ENCODE data around the gene MVD. TPM values are rescaled to one million over a fixed set of nuclear protein-coding genes. Genes with fewer than 3 reads are reported as not detected.
A peak's percentile ranks its signal among the peaks of the same experiment; 100 is the strongest.

MVD gene, protein sequence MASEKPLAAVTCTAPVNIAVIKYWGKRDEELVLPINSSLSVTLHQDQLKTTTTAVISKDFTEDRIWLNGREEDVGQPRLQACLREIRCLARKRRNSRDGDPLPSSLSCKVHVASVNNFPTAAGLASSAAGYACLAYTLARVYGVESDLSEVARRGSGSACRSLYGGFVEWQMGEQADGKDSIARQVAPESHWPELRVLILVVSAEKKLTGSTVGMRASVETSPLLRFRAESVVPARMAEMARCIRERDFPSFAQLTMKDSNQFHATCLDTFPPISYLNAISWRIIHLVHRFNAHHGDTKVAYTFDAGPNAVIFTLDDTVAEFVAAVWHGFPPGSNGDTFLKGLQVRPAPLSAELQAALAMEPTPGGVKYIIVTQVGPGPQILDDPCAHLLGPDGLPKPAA
- total RNA-seq (2013; cell fraction: nucleolus; rRNA removed), result 81.8 and 88.4 TPM in 2 replicates
- total RNA-seq (2014; rRNA removed) (101 and 104 TPM in 2 replicates), total RNA-seq (2014; rRNA removed; fragmentation: Illumina TruSeq; extraction: Trizol) (45.0 and 50.0 TPM in 2 replicates), total RNA-seq (2021) (132 and 147 TPM in 2 replicates), polyA plus RNA-seq (2011; rRNA removed) (15.5 and 41.4 TPM in 2 replicates), polyA plus RNA-seq (2014; fragmentation: Illumina TruSeq; extraction: Trizol) (8.4 and 28.9 TPM in 2 replicates), polyA plus RNA-seq (2014; fragmentation: Nextera tagmentation; extraction: Ambion mirVana) (1 to 10 TPM; 5.0 to 6.8 TPM), polyA plus RNA-seq (2014; rRNA removed) (80.1 and 95.9 TPM in 2 replicates), polyA plus RNA-seq (2016; fragmentation: Nextera tagmentation; extraction: Ambion mirVana) (10 to 100 TPM; 80.5 to 85.4 TPM), polyA minus RNA-seq (2011; rRNA and poly(A)+ RNA removed) (18.5 and 44.7 TPM in 2 replicates), Bru-seq, nascent RNA (percentile 79 among the genes with signal in this experiment), BruChase-seq, experiment 1, labeled RNA remaining after a 6-hour chase (percentile 90 among the genes with signal in this experiment), BruChase-seq, experiment 2, labeled RNA remaining after a 2-hour chase (percentile 86 among the genes with signal in this experiment)
- 21.0 TPM for polyA plus RNA-seq (2011; ENCODE audit: low read depth)
- polyA plus RNA-seq (2011; cell fraction: cytosol; rRNA removed), result 53.9 and 79.5 TPM in 2 replicates
- polyA plus RNA-seq (2011; cell fraction: nucleus; rRNA removed), result 293 and 318 TPM in 2 replicates
- polyA plus RNA-seq (2012), result 91.8 and 107 TPM in 2 replicates
- polyA minus RNA-seq (2011; cell fraction: cytosol; rRNA and poly(A)+ RNA removed), result 25.0 and 33.1 TPM in 2 replicates
- 39.9 and 52.2 TPM in 2 replicates for polyA minus RNA-seq (2011; cell fraction: nucleus; rRNA and poly(A)+ RNA removed)
- long read RNA-seq, experiment 1, transcript MVD-201 (10 exons, 1,823 nt), result major isoform, 58 of 72 reads
- long read RNA-seq, experiment 1, partial matches to known transcripts, result 3 of 72 reads
- long read RNA-seq, experiment 1, other reads (novel, unspliced or antisense), result 11 of 72 reads
- long read RNA-seq, experiment 2, transcript MVD-201 (10 exons, 1,823 nt), result major isoform, 24 of 31 reads
- long read RNA-seq, experiment 2, partial matches to known transcripts, result 2 of 31 reads
- long read RNA-seq, experiment 2, other reads (novel, unspliced or antisense), result 4 of 31 reads

DNA sequence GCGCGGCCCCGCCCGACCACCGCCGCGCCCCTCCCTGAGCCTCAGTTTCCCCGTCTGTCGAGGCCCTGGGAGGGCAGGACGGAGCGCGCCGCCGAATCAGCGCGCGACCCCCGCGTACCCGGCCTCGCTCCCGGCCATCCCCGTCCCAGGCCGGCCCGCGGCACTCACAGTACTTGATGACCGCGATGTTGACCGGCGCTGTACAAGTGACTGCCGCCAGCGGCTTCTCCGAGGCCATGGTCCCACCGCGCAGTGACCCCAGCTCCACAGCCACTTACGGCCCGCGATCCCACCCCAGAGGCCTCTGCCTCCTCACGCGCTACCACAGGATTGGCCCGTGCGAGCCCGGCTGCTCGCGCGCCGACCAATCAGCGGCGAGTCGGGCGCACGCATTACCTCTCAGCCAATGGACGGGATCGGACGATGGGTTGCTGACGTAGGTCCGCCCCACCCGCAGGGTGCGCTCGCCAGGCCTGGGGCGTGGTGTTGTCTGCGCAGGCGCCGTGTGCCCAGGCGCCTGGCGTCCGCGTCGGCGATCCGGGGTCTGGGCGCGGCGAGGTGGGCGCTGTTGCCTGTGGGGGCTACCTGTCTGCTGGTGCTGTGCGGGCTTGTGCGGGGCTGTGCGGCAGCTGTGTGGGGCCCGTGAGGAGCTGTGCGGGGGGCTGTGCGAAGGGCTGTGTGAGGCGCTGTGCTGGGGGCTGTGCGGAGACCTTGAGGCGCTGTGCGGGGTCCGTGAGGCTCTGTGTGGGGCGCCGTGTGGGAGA, at the start of gene MVD:
Gene MVD, minus strand, starts transcription at position 249 of the 764 bp plus-strand sequence. Its CDS starts 11 bp downstream, at position 238.
- intact Hi-C loops (cut with micrococcal nuclease; ENCODE audit: unreplicated experiment), result loop anchor here (1.0 kb wide), 2 partner anchors 12 to 18 kb away; partner anchors contain the start of gene CYBA
- H3K4me3 ChIP-seq, result peak within 1 kb of the TSS; percentile 98
- H2AFZ ChIP-seq (ENCODE audit: control insufficient read depth, low read depth, low read length), result peak within 1 kb of the TSS; percentile 80
- ATAC-seq (peak; percentile 98), FAIRE-seq (peak; percentile 100), DNase-seq (ENCODE audit: low read depth, low spot score) (peak; percentile 96)
- peaks cover 44% of the 10 kb centered on the region for H3K79me2 ChIP-seq (ENCODE audit: control insufficient read depth, insufficient read depth, low read length)
- peak within 1 kb of the TSS; percentile 83 for H3K27ac ChIP-seq (ENCODE audit: control insufficient read depth, insufficient read depth)
- no TSS peak for BruUV-seq (replicated peaks)
- 2% methylated on average over 75 of the region's 88 CpGs for WGBS (ENCODE audit: insufficient coverage, insufficient replicate concordance, low lambda C conversion rate, missing lambda C conversion rate)
- ChIA-PET SMC1A (ENCODE audit: uncharacterized antibody, unreplicated experiment) (interaction anchor here (1.5 kb wide), 1 partner anchor 19 kb away, joined by 5 read pairs; no protein-coding TSS in a partner anchor), RAD21 (ENCODE audit: unreplicated experiment) (interaction anchor here (1.3 to 1.9 kb wide), 2 partner anchors 22 to 44 kb away, joined by 3 to 6 read pairs; no protein-coding TSS in a partner anchor), POLR2A (interaction anchor here (0.6 to 2.4 kb wide), 10 partner anchors 10 to 211 kb away, joined by 3 to 6 read pairs (median 4); partner anchors contain the start of gene CYBA), CTCF (interaction anchor here (0.7 to 1.9 kb wide), 8 partner anchors 11 to 126 kb away, joined by 3 to 6 read pairs (median 4); no protein-coding TSS in a partner anchor)
- no peaks in the 10 kb centered on the region for H4K20me1 ChIP-seq (ENCODE audit: control insufficient read depth, insufficient read depth)
- peaks cover 6% of the 10 kb centered on the region; the same call in 1 of the 2 replicates for H3K4me1 ChIP-seq (ENCODE audit: control insufficient read depth, insufficient read depth, low read length)
- in situ Hi-C loops (cut with MboI), result no loop called here
- peaks cover 1 to 4% of the 10 kb centered on the region in 2 experiments; a peak in 3 of 4 replicates for H3K36me3 ChIP-seq (ENCODE audit: control insufficient read depth in 2 of 2, insufficient read depth in 2 of 2, low read length in 1 of 2)
- H3K27me3 ChIP-seq (replicated peaks in 1 of 2; ENCODE audit: control insufficient read depth in 2 of 2, insufficient read depth in 2 of 2, low read length in 1 of 2), result no peaks in the 10 kb centered on the region
- peak within 1 kb of the TSS; percentile 61 for H3K4me2 ChIP-seq (ENCODE audit: control insufficient read depth, insufficient read depth)
- H3K9ac ChIP-seq (ENCODE audit: control insufficient read depth, insufficient read depth, low read length), result peak within 1 kb of the TSS; percentile 75
- H3K9me3 ChIP-seq (replicated peaks; ENCODE audit: control insufficient read depth, insufficient read depth, low read length), result no peaks in the 10 kb centered on the region
- TF ChIP-seq, protein P1, sequence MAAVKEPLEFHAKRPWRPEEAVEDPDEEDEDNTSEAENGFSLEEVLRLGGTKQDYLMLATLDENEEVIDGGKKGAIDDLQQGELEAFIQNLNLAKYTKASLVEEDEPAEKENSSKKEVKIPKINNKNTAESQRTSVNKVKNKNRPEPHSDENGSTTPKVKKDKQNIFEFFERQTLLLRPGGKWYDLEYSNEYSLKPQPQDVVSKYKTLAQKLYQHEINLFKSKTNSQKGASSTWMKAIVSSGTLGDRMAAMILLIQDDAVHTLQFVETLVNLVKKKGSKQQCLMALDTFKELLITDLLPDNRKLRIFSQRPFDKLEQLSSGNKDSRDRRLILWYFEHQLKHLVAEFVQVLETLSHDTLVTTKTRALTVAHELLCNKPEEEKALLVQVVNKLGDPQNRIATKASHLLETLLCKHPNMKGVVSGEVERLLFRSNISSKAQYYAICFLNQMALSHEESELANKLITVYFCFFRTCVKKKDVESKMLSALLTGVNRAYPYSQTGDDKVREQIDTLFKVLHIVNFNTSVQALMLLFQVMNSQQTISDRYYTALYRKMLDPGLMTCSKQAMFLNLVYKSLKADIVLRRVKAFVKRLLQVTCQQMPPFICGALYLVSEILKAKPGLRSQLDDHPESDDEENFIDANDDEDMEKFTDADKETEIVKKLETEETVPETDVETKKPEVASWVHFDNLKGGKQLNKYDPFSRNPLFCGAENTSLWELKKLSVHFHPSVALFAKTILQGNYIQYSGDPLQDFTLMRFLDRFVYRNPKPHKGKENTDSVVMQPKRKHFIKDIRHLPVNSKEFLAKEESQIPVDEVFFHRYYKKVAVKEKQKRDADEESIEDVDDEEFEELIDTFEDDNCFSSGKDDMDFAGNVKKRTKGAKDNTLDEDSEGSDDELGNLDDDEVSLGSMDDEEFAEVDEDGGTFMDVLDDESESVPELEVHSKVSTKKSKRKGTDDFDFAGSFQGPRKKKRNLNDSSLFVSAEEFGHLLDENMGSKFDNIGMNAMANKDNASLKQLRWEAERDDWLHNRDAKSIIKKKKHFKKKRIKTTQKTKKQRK (IDR thresholded peaks at IDR 0.05; ENCODE audit: low read depth, low read length), result peak; percentile 43; the same call in 1 of the 2 replicates
- no peak for TF ChIP-seq ATF2 (IDR thresholded peaks at IDR 0.05; ENCODE audit: low read length)
- peak; percentile 69; the same call in 1 of the 2 replicates for TF ChIP-seq POLR2AphosphoS2 (IDR thresholded peaks at IDR 0.05; ENCODE audit: low read depth, low read length)
- TF ChIP-seq BRCA1 (IDR thresholded peaks at IDR 0.05; ENCODE audit: low read depth, low read length), result no peak
- peak; percentile 95 for TF ChIP-seq POLR2A (IDR thresholded peaks at IDR 0.05; ENCODE audit: low read depth, low read length)
- no peak for TF ChIP-seq ZNF207 (IDR thresholded peaks at IDR 0.05; ENCODE audit: borderline replicate concordance)
- no peak for TF ChIP-seq RCOR1 (conservative IDR thresholded peaks at IDR 0.05; ENCODE audit: low read depth, low read length)
- no peak for TF ChIP-seq IRF4 (IDR thresholded peaks at IDR 0.05; ENCODE audit: low read depth, low read length)
- TF ChIP-seq NKRF (conservative IDR thresholded peaks at IDR 0.05), result peak; percentile 90

All from GM12878 (cell line).